ENCODE results near the gene HEATR5B.
A peak's percentile ranks its signal among the peaks of the same experiment; 100 is the strongest.
"Not testable (repeated sequence)": the region's sequence is repeated elsewhere in the genome, so short reads cannot be mapped to it uniquely, and the experiment has no call there.

Gene HEATR5B

GRCh38 chr2:37061013-37061711 is 23.0 kb downstream of the HEATR5B start:
- DNase-seq = no peak

- DNase-seq = no peak
Measured at GRCh38 chr2:37060446-37060845, 23.7 kb downstream of the HEATR5B start.

GRCh38 chr2:37059841-37060240 is 24.3 kb downstream of the HEATR5B start:
- DNase-seq = no peak

- DNase-seq = no peak
Measured at GRCh38 chr2:37052600-37053332, 31.4 kb downstream of the HEATR5B start.

- no peak for DNase-seq
Measured at GRCh38 chr2:37039580-37039979, 44.6 kb downstream of the HEATR5B start.

- DNase-seq = no peak
Measured at GRCh38 chr2:37037771-37038170, 46.4 kb downstream of the HEATR5B start.

- no peak for DNase-seq
Measured at GRCh38 chr2:37029758-37030157, 54.4 kb downstream of the HEATR5B start.

GRCh38 chr2:37026050-37026449 is 58.1 kb downstream of the HEATR5B start:
- no peak for DNase-seq

- no peak for DNase-seq
Measured at GRCh38 chr2:37020887-37021796, 63.0 kb downstream of the HEATR5B start.

- DNase-seq = no peak
Measured at GRCh38 chr2:37020212-37020886, 63.8 kb downstream of the HEATR5B start.

- DNase-seq = no peak
Measured at GRCh38 chr2:37013315-37013641, 70.9 kb downstream of the HEATR5B start.

GRCh38 chr2:37011130-37011529 is 73.0 kb downstream of the HEATR5B start:
- DNase-seq = no peak

GRCh38 chr2:37005118-37005868 is 78.9 kb downstream of the HEATR5B start:
- DNase-seq = peak in 2 of 6 experiments; percentile 28 to 33

- DNase-seq = no peak
Measured at GRCh38 chr2:37000988-37001556, 83.1 kb downstream of the HEATR5B start.

GRCh38 chr2:37000318-37000717 is 83.9 kb downstream of the HEATR5B start:
- DNase-seq = no peak

GRCh38 chr2:36999416-36999815 is 84.8 kb downstream of the HEATR5B start:
- not testable (repeated sequence) for DNase-seq

GRCh38 chr2:36993841-36994620 is 90.1 kb downstream of the HEATR5B start:
- DNase-seq = no peak

- DNase-seq = no peak
Measured at GRCh38 chr2:36988008-36988407, 96.2 kb downstream of the HEATR5B start.

GRCh38 chr2:36982467-36982866 is 101.7 kb downstream of the HEATR5B start:
- no peak for DNase-seq

- DNase-seq = no peak
Measured at GRCh38 chr2:36981911-36982310, 102.3 kb downstream of the HEATR5B start.

GRCh38 chr2:36979007-36979406 is 105.2 kb downstream of the HEATR5B start:
- DNase-seq = not testable (repeated sequence)
